Measurements from ENCODE around the gene ZNF37A.

GRCh38 chr10:38119038-38119437 is 24.9 kb downstream of the ZNF37A start:
- TF ChIP-seq POLR2A (IDR thresholded peaks at IDR 0.05) = no peak
- TF ChIP-seq, protein P1, sequence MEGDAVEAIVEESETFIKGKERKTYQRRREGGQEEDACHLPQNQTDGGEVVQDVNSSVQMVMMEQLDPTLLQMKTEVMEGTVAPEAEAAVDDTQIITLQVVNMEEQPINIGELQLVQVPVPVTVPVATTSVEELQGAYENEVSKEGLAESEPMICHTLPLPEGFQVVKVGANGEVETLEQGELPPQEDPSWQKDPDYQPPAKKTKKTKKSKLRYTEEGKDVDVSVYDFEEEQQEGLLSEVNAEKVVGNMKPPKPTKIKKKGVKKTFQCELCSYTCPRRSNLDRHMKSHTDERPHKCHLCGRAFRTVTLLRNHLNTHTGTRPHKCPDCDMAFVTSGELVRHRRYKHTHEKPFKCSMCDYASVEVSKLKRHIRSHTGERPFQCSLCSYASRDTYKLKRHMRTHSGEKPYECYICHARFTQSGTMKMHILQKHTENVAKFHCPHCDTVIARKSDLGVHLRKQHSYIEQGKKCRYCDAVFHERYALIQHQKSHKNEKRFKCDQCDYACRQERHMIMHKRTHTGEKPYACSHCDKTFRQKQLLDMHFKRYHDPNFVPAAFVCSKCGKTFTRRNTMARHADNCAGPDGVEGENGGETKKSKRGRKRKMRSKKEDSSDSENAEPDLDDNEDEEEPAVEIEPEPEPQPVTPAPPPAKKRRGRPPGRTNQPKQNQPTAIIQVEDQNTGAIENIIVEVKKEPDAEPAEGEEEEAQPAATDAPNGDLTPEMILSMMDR (IDR thresholded peaks at IDR 0.05) = no peak

Measured in ovary (tissue), 3 donors.